Right lobe of liver (tissue), 6 donors: ENCODE data around the gene TAS2R7. TPM values are rescaled to one million over a fixed set of nuclear protein-coding genes. Genes with fewer than 3 reads are reported as not detected.

Experiments
- ATAC-seq, 4 donors: fragments of 200-7000 bp; cut with Tn5 transposase; one replicate each; pipeline ENCODE4 v1.9.1; 2020; ENCODE audit warnings: mild to moderate bottlenecking in 4 of 4, moderate library complexity in 4 of 4
- DNase-seq, 3 donors: peaks; one replicate each; pipeline ENCODE4 v3.0.0-alpha.2; 2020
- H3K27ac ChIP-seq, 3 donors: fragments of 200-600 bp; one replicate each; pipeline ENCODE4 v1.8.0; 2022
- H3K27me3 ChIP-seq, 2 donors: fragments of 200-600 bp; one replicate each; pipeline ENCODE4 v1.8.0; 2022
- H3K36me3 ChIP-seq, 4 donors: fragments of 200-600 bp; sonication (generic) in 1 of 4; one replicate each; pipeline versions ENCODE4 v1.5.1 to v1.8.0; 2017 to 2022; ENCODE audit warnings: control low read depth in 1 of 4
- H3K4me1 ChIP-seq, 4 donors: fragments of 200-600 bp; sonication (generic) in 1 of 4; one replicate each; pipeline versions ENCODE4 v1.5.1 to v1.8.0; 2017 to 2022; ENCODE audit warnings: control low read depth in 1 of 4
- H3K4me3 ChIP-seq, 3 donors: fragments of 200-600 bp; one replicate each; pipeline ENCODE4 v1.8.0; 2022
- H3K9me3 ChIP-seq, 4 donors: fragments of 200-600 bp; sonication (generic) in 1 of 4; one replicate each; pipeline versions ENCODE4 v1.5.1 to v1.8.0; 2017 to 2022; ENCODE audit warnings: control low read depth in 1 of 4
- CTCF ChIP-seq, 4 donors: fragments of 200-600 bp in 3 of 4; fragments of 450-650 bp in 1 of 4; IDR thresholded peaks; one replicate each; pipeline versions ENCODE4 v1.5.1 to v1.8.0; 2016 to 2022; ENCODE audit warnings: antibody characterized with exemption in 4 of 4, mild to moderate bottlenecking in 2 of 4
- POLR2A ChIP-seq: fragments of 450-650 bp; IDR thresholded peaks from one replicate; pipeline ENCODE4 v1.6.1; 2017; ENCODE audit warnings: antibody characterized with exemption, mild to moderate bottlenecking
- WGBS: methylation state at CpG from one replicate; pipeline ENCODE4 v1.1.6; 2018; ENCODE audit warnings: low coverage, low lambda C conversion rate; ENCODE audit not compliant: insufficient coverage; ENCODE audit errors: missing lambda C conversion rate; 5-methylcytosine and 5-hydroxymethylcytosine counted together
- intact Hi-C, 2 donors: fragments of 100-400 bp; cut with DNase I; formaldehyde crosslinking; loops; one replicate each; pipeline versions ENCODE4 v1.11.2 to v1.14.1; 2022
- long read RNA-seq: library from polyadenylated mRNA; unstranded; transcript quantifications from one replicate; pipeline ENCODE4 v2.0.0, GENCODE V29; 2019
- total RNA-seq, 6 experiments: library from RNA; depleted of rRNA in 2 of 6; stranded (reverse); fragments of >200 nt in 2 of 6; fragmentation: NEBNext Ultra II Directional in 3 of 6; extraction: Animal tissue kit (Norgen Biotek cat#: 25700) in 3 of 6; gene quantifications; one replicate each; pipeline versions ENCODE4 v1.1.0 to v1.2.4, GENCODE V29; 2016 to 2023
- donor health status: DM: no; HTN: yes; CAD: no.
- donor health status: DM: no; HTN: no; CAD: no.
- donor health status: DM: no; HTN: no; CAD: no.
- donor health status: DM: no; HTN: yes; CAD: no.
- donor health status: DM: no; HTN: yes; CAD: no.

TAS2R7 gene, protein sequence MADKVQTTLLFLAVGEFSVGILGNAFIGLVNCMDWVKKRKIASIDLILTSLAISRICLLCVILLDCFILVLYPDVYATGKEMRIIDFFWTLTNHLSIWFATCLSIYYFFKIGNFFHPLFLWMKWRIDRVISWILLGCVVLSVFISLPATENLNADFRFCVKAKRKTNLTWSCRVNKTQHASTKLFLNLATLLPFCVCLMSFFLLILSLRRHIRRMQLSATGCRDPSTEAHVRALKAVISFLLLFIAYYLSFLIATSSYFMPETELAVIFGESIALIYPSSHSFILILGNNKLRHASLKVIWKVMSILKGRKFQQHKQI
- not detected for total RNA-seq
- long read RNA-seq: 0 reads

DNA sequence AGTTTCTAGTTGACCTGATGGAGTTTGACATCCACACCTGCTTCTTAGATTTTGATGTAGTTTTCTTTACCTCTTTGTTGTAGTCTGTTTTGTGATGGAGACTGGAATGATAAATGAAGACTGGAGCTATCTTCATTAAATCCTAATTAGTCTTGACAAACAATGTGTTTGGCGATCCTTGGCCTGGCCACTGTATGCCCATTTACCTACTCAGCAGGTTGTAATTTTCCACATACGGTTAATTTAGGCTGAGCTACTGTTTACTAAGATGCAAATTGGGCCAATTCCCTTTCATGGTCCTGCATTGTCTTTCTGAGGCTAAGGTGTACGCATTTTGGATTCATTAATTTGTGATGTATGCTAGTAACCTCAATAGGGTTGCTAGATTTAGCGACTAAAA, at the start of gene TAS2R7:
TSS of gene TAS2R7 (minus strand) at position 41 of the 400 bp plus-strand sequence. CDS start 57 bp downstream, outside the sequence.
- H3K4me3 ChIP-seq: no peak within 1 kb of the TSS

GRCh38 chr12:10851243-10851858, 48.9 kb upstream of the TAS2R7 start:
- DNase-seq: no peak
- no peaks in the 10 kb centered on the region for H3K36me3 ChIP-seq
- no peaks in the 10 kb centered on the region for H3K27me3 ChIP-seq
- no peaks in the 10 kb centered on the region for H3K9me3 ChIP-seq
- TF ChIP-seq CTCF (IDR thresholded peaks at IDR 0.05): no peak
- H3K4me3 ChIP-seq: no peak overlapping the region
- ATAC-seq: no peak
- 100% methylated on average over 4 of the region's 4 CpGs for WGBS
- no peaks in the 10 kb centered on the region for H3K4me1 ChIP-seq
- H3K27ac ChIP-seq: no peak overlapping the region
- intact Hi-C loops: no loop called here

More for the DNA sequence above, at the start of gene TAS2R7:
- Histone ChIP-seq H3K36me3 (no peaks in the 10 kb centered on the region), H3K27ac (no peak within 1 kb of the TSS), H3K4me1 (no peaks in the 10 kb centered on the region), H3K27me3 (no peaks in the 10 kb centered on the region), H3K9me3 (no peaks in the 10 kb centered on the region)
- intact Hi-C loops: no loop called here
- TF ChIP-seq POLR2A (no peak), CTCF (IDR thresholded peaks at IDR 0.05) (no peak)
- DNase-seq (no peak), ATAC-seq (no peak)
- WGBS: 62% methylated on average over 4 of the region's 4 CpGs

- no peak within 1 kb of the TSS for H3K27ac ChIP-seq
- no peak within 1 kb of the TSS for H3K4me3 ChIP-seq
- TF ChIP-seq POLR2A: no peak
- no peak for TF ChIP-seq CTCF (IDR thresholded peaks at IDR 0.05)
- H3K36me3 ChIP-seq: no peaks in the 10 kb centered on the region
- H3K9me3 ChIP-seq: no peaks in the 10 kb centered on the region
- ATAC-seq: no peak
- WGBS: 88% methylated on average over 3 of the region's 4 CpGs
- intact Hi-C loops: no loop called here
- H3K4me1 ChIP-seq: no peaks in the 10 kb centered on the region
- DNase-seq: no peak
- H3K27me3 ChIP-seq: no peaks in the 10 kb centered on the region
These were observed 47.0 kb upstream of the TAS2R7 start, which contains the start of gene PRR4 for GRCh38 chr12:10849425-10849878. Gene PRR4, minus strand, starts transcription at chr12:10849475. Its CDS starts 38 bp downstream, at chr12:10849437.

DNA sequence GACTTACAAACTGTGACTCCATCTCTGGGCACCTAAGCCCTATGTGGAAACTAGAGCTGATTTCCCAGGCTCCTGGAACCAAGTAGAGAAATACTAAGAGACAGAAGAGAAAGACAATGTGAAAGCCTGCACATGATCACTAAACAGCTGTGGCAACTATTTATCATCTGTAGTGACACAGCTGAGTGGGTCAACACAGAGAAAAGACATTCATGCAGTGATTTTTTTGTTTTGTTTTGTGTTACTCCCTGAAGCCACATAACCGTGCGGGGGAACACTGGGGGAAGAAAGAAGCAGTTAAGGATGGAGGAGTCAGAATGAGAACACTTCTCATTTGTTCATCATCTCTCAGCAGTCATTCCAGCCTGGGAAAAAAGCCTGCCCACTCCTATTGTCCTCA, 45.3 kb upstream of the TAS2R7 start:
- Histone ChIP-seq H3K4me3 (no peak overlapping the region), H3K4me1 (no peaks in the 10 kb centered on the region), H3K36me3 (no peaks in the 10 kb centered on the region), H3K27ac (no peak overlapping the region), H3K9me3 (no peaks in the 10 kb centered on the region), H3K27me3 (no peaks in the 10 kb centered on the region)
- no peak for DNase-seq
- no peak for ATAC-seq
- intact Hi-C loops: no loop called here
- TF ChIP-seq CTCF (IDR thresholded peaks at IDR 0.05) (no peak), POLR2A (no peak)
- 30% methylated on average over 2 of the region's 2 CpGs for WGBS
